Measurements from ENCODE around the gene ILRUN.
"Not testable (repeated sequence)": the region's sequence is repeated elsewhere in the genome, so short reads cannot be mapped to it uniquely, and the experiment has no call there.

Gene ILRUN

GRCh38 chr6:34696739-34697543 lies at the start of gene ILRUN:
ILRUN (minus strand) TSS chr6:34696767; CDS start chr6:34696603, 164 bp downstream.
- DNase-seq: peak; percentile 77

DNA sequence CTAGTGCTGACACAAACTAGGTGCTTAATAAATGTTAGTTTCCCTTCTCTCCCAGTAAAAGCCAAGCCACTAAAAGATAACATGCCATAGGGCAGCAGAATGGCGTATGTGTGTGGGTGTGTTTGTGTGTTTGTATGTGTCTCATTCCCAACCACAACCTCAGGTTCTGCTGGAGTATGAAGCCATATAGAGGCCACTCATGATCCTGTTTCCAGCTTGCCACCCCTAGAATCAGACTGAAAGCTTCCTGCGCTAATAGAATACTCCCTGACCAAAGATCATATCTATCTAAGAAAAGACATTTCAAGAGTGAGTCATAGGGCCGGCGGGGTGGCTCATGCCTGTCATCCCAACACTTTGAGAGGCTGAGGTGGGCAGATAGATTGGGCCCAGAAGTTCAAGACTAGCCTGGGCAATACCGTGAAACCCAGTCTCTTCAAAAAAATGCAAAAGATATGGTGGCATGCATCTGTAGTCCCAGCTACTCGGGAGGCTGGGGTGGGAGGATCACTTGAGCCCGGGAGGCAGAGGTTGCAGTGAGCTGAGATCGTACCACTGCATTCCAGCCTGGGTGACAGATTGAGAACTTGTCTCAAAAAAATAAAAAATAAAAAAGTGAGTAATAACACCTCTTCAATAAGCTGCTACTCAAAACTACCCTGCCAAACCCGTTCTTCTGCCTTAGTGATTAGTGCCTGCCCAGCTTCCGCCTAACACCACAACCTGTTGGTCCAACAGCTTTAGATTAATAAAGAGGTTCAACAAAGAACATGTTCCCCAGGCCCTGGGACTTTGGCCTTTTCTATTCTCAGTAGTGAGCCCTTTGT lies 48.9 kb upstream of the ILRUN start:
- DNase-seq: no peak

GRCh38 chr6:34744294-34744647 lies 47.7 kb upstream of the ILRUN start:
- not testable (repeated sequence) for DNase-seq

- DNase-seq: no peak
These were observed 47.2 kb upstream of the ILRUN start for GRCh38 chr6:34743625-34744293.

DNA sequence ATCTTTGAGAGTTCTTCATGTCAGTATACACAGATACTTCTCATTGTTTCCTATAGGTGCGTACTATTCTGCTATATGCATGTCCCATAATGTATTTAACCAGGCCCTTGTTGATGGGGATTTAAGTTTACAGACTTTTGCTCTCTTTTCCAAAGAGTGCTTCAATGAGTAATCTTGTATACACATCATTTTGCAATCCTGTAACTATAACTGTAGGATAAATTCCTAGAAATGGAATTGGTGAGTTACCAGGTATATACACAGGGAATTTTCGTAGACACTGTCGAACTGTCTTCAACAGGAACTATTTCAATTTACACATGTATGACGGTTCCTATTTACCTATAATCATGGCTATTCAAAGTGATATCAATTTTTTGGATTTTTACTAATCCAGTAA lies 45.5 kb upstream of the ILRUN start:
- DNase-seq: no peak

DNA sequence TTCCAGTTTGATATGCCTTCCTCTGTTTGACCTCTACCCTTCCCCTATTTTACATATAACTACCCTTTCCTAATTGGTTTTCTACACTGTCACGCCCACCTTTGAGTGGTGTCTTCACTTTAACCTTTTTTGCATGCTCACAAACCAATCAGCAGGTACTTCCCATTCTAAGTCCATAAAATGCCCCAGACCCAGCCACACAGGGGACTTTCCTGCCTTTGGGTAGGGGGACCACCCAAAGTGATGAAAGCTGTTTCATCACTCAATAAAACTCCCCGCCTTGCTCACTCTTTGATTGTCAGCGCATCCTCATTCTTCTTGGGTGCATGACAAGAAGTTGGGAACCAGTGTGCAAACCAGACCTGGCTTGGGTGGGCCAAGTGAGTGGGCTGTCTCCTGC lies 40.3 kb upstream of the ILRUN start:
- no peak for DNase-seq

DNA sequence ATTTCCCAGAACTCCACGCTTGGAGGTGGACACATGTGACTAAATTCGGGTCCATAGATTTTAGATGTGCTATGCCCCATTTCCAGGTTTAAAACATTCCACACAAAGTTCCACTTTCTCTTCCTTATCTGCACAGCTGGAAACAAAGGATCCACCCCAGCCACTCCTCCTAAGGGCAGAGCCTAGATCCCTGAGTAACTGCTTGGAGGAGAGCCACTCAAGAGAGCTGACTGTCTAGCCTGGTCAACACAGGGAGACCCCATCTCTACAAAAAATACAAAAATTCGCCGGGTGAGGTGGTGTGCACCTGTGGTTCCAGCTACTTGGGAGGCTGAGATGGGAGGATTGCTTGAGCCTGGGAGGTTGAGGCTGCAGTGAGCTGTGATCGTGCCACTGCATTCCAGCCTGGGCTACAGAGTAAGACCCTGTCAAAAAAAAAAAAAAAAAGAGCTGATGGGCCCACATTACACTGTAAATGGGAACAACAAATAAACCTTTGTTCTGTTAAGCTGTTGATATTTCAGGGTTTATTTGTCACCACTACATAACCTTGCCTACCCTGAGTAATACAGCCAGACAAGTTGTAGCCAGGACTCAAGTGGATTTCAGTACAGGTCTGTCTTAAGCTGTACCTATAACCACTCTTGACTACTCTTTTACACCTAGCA lies 35.0 kb upstream of the ILRUN start:
- DNase-seq: no peak

- no peak for DNase-seq
These were observed 33.3 kb upstream of the ILRUN start for GRCh38 chr6:34729631-34730470.

GRCh38 chr6:34726055-34726454 lies 29.5 kb upstream of the ILRUN start:
- no peak for DNase-seq

DNA sequence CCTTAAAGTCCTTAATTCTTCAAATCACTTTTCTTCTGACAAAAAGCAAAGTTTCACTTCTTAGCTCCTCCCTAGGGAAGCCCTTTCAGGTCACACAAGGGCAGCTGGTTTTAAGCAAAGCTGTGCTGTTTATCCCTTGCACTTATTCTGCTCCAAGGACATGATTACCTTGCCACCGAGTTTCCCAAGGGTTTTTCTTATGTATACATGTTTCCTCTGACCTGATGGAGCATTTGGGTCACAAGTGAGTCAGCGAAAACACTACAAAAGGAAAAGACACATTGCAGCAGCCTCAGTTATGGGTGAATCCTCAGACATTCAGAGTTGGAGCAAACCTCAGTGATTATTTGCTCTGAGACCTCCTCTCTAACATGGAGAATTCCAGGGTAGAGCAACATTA lies 26.6 kb upstream of the ILRUN start:
- DNase-seq: no peak

DNA sequence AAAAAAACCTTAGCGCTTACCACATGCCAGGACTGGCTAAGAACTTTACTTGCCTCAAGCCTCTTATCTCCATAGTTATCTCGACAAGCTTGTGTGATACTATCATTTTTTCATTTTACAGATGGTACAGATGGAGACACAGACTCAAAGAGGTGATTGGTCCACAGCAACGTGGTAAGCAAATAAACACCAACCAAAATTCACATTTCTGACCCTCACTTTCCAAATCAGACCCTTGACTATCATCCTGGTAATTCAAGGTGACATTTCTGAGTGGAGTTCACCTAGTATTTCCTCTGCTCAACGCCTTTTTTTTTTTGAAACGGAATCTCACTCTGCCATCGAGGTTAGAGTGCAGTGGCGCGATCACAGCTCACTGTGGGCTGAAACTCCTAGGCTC lies 25.9 kb upstream of the ILRUN start:
- no peak for DNase-seq

- DNase-seq: not testable (repeated sequence)
These were observed 23.6 kb upstream of the ILRUN start for GRCh38 chr6:34720160-34720559.

DNA sequence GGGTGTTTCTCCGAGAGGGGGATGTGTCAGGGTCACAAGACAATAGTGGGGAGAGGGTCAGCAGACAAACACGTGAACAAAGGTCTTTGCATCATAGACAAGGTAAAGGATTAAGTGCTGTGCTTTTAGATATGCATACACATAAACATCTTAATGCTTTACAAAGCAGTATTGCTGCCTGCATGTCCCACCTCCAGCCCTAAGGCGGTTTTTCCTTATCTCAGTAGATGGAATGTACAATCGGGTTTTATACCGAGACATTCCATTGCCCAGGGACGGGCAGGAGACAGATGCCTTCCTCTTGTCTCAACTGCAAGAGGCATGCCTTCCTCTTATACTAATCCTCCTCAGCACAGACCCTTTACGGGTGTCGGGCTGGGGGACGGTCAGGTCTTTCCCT lies 23.1 kb upstream of the ILRUN start:
- not testable (repeated sequence) for DNase-seq

DNA sequence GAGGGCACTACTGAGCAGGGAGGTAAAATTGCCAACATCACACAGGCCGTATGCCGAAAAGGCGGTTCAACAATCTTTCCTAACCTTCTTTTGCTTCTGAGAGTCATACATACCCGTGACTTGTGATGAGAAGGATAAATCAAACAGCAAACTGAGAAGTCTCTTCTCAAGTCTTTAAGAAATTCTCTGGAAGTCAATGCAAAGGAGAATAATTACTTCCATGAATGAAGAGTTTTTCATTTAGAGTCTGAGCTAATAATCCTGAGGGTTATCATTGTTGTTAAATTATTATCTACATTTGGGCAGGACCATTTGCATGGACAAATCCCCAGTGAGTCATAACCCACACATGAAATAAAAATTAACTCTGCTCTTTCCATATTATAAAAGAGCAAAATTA lies 22.4 kb upstream of the ILRUN start:
- no peak for DNase-seq

DNA sequence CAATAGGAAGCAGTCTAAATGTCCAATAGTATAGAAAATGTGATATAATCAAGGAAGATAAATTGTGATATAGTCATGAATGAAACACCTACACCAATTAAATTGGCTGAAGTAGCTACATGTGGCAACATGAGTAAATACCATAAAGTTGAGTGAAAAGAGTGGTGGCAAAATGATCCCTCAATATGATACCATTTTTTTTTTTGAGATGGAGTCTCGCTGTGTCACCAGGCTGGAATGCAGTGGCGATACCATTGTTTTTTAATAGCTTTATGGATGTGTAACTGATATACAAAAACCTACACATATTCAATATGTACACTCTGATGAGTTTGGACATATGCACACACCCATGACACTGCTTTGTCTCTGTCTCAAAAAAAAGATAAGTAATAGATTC lies 20.9 kb upstream of the ILRUN start:
- DNase-seq: no peak

DNA sequence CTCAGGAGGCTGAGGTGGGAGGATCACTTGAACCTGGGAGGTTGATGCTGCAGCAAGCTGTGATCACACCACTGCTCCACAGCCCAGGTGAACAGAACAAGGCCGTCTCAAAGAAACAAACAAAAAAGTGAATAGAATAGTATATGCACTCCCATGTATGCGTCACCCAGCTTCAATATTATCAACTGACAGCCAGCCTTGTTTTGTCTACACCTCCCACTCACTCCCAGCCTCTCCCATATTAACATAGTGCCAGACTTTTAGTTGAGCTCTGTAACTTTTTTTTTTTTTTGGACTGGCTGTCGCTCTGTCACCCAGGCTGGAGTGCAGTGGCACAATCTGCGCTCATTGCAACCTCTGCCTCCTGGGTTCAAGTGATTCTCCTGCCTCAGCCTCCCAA lies 18.1 kb upstream of the ILRUN start:
- DNase-seq: no peak

DNA sequence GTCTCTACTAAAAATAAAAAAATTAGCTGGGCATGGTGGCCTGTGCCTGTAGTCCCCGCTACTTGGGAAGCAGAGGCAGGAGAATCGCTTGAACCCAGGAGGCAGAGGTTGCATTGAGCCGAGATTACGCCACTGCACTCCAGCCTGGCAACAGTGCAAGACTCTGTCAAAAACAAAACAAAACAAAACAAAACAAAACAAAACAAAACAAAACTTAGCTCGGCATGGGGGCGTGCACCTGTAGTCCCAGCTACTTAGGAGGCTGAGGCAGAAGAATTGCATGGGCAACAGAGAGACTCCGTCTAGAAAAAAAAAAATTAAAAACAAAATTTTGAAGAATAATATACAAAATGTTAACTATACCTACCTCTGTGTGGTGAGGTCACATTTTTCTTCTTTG lies 16.3 kb upstream of the ILRUN start:
- not testable (repeated sequence) for DNase-seq

GRCh38 chr6:34709386-34709785 lies 12.8 kb upstream of the ILRUN start:
- DNase-seq: no peak

- DNase-seq: no peak
These were observed 8.7 kb upstream of the ILRUN start for GRCh38 chr6:34705241-34705640.

DNA sequence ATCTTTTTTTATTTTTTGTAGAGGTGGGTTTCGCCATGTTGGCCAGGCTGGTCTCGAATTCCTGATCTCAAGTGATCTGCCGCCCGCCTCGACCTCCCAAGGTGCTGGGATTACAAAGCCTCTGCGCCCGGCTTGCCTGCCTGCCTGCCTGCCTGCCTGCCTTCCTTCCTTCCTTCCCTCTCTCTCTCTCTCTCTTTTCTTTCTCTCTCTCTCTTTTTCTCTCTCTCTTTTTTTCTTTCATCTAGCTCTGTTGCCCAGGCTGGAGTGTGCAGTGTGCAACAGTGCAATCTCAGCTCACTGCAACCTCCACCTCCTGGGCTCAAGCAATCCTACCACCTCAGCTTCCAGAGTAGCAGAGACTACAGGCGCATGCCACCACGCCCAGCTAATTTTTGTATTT lies 4.6 kb upstream of the ILRUN start:
- DNase-seq: no peak

DNA sequence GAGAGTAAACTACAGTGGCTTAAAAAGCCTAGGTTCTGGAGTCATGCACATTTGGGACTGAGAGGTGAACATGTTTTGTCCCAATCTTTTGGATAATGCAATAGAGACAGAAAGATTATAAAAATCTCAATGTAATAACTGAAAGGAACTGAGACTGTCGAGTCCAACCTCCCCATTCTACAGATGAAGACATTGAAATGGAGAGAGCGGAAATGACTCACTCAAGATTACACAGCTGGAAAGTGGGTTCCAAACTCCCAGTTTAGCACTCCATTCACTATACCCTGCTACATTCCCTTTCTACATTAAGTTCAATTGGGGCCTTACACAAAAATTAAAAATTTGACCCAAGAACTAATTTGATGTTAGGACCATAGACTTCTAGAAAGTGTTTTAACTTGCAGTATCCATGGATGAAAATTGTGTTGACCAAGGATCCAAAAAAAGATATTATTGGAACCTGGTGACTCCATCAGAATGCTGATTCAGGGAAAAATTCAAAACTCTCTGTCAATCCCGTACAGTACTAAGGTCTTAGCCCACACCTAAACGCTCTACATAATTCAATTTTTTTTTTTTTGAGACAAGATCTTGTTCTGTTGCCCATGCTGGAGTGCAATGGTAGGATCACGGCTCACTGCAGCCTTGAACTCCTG lies 1.5 kb upstream of the ILRUN start:
- no peak for DNase-seq

DNA sequence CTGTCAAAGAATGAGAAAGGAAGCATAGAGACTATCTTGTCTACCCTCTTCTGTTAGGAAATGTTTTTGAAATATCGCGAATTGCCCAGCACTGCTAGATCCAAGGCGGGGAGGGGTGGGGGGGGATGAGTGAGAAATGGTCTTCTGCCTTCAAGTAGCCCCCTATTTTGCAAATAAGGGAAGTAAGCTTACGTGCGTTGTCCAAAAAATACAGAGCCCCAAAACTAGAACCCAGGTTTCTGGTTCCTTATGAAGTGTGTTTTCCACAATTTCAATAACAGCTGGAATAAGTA lies 923 bp upstream of the ILRUN start:
- no peak for DNase-seq
